Uterus (tissue), 4 donors: ENCODE data around the gene TMEM178A. TPM values are rescaled to one million over a fixed set of nuclear protein-coding genes. Genes with fewer than 3 reads are reported as not detected.

Source experiments
- DNase-seq, 2 donors: peaks; one replicate each; pipeline ENCODE4 v3.0.0-alpha.2; 2019 to 2020
- H3K27ac ChIP-seq, 2 donors: fragments of 200-600 bp; sonication (generic); 1 replicate in 1 of 2; 2 replicates in 1 of 2; pipeline ENCODE4 v1.5.1; 2016 to 2018
- H3K27me3 ChIP-seq, 2 donors: fragments of 200-600 bp; sonication (generic); one replicate each; pipeline ENCODE4 v1.5.1; 2018 to 2019; ENCODE audit warnings: control low read depth in 1 of 2
- H3K36me3 ChIP-seq, 2 donors: fragments of 200-600 bp; sonication (generic); one replicate each; pipeline ENCODE4 v1.5.1; 2019; ENCODE audit warnings: control low read depth in 1 of 2
- H3K4me1 ChIP-seq, 2 donors: fragments of 200-600 bp; sonication (generic); one replicate each; pipeline ENCODE4 v1.5.1; 2018 to 2019; ENCODE audit warnings: control low read depth in 1 of 2
- H3K4me3 ChIP-seq, 2 donors: fragments of 200-600 bp; sonication (generic); 1 replicate in 1 of 2; 2 replicates in 1 of 2; pipeline ENCODE4 v1.5.1; 2018 to 2019; ENCODE audit warnings: mild to moderate bottlenecking in 1 of 2
- H3K9me3 ChIP-seq, 2 donors: fragments of 200-600 bp; sonication (generic); one replicate each; pipeline ENCODE4 v1.5.1; 2019; ENCODE audit warnings: control low read depth in 1 of 2
- CTCF ChIP-seq, 4 experiments: fragments of 200-600 bp in 2 of 4; fragments of 450-650 bp in 2 of 4; sonication (generic) in 2 of 4; IDR thresholded peaks; one replicate each; pipeline ENCODE4 v1.5.1; 2016 to 2019; ENCODE audit warnings: antibody characterized with exemption in 4 of 4, mild to moderate bottlenecking in 2 of 4, moderate library complexity in 1 of 4
- POLR2A ChIP-seq, 2 donors: fragments of 450-650 bp; IDR thresholded peaks; one replicate each; pipeline ENCODE4 v1.6.1; 2016; ENCODE audit warnings: antibody characterized with exemption in 2 of 2, mild to moderate bottlenecking in 1 of 2, moderate library complexity in 1 of 2
- intact Hi-C: fragments of 100-400 bp; cut with DNase I; formaldehyde crosslinking; loops from one replicate; pipeline ENCODE4 v1.15.1; 2023; ENCODE audit warnings: low total_unique reads
- total RNA-seq, 4 donors: library from RNA; depleted of rRNA in 3 of 4; stranded (reverse); fragments of >200 nt in 3 of 4; gene quantifications; one replicate each; pipeline versions ENCODE4 v1.1.0 to v1.2.4, GENCODE V29; 2014 to 2023
- donor health status: DM: yes; HTN: yes; CAD: no.

TMEM178A gene
- total RNA-seq, 4 donors from 2014 or later = 3.1 to 3.9 TPM; not detected in 2

- no peaks in the 10 kb centered on the region for H3K9me3 ChIP-seq
- peaks cover 4 to 8% of the 10 kb centered on the region in 2 donors for H3K27me3 ChIP-seq
- no peak overlapping the region for H3K4me3 ChIP-seq
- H3K36me3 ChIP-seq = no peaks in the 10 kb centered on the region
- H3K27ac ChIP-seq = no peak overlapping the region
- no peaks in the 10 kb centered on the region for H3K4me1 ChIP-seq
- intact Hi-C loops = no loop called here
- TF ChIP-seq CTCF (IDR thresholded peaks at IDR 0.05) (no peak), POLR2A (IDR thresholded peaks at IDR 0.05) (no peak)
- no peak for DNase-seq
Measured at GRCh38 chr2:39667104-39667885, 1.6 kb downstream of the TMEM178A start.

- no peak overlapping the region for H3K4me3 ChIP-seq
- no peaks in the 10 kb centered on the region for H3K9me3 ChIP-seq
- intact Hi-C loops = no loop called here
- no peak overlapping the region for H3K27ac ChIP-seq
- TF ChIP-seq CTCF (IDR thresholded peaks at IDR 0.05) (no peak), POLR2A (IDR thresholded peaks at IDR 0.05) (no peak)
- peaks cover 4 to 8% of the 10 kb centered on the region in 2 donors for H3K27me3 ChIP-seq
- no peak for DNase-seq
- no peaks in the 10 kb centered on the region for H3K4me1 ChIP-seq
- H3K36me3 ChIP-seq = no peaks in the 10 kb centered on the region
Measured at GRCh38 chr2:39667886-39668276, 2.2 kb downstream of the TMEM178A start.

GRCh38 chr2:39668576-39669080 lies 2.9 kb downstream of the TMEM178A start:
- no peaks in the 10 kb centered on the region for H3K4me1 ChIP-seq
- no peak for DNase-seq
- no peak overlapping the region for H3K4me3 ChIP-seq
- H3K27ac ChIP-seq = no peak overlapping the region
- no peaks in the 10 kb centered on the region for H3K36me3 ChIP-seq
- H3K9me3 ChIP-seq = no peaks in the 10 kb centered on the region
- intact Hi-C loops = no loop called here
- peaks cover 4 to 8% of the 10 kb centered on the region in 2 donors for H3K27me3 ChIP-seq
- TF ChIP-seq POLR2A (IDR thresholded peaks at IDR 0.05) (no peak), CTCF (IDR thresholded peaks at IDR 0.05) (no peak)

GRCh38 chr2:39671604-39672003 lies 5.9 kb downstream of the TMEM178A start:
- Histone ChIP-seq H3K36me3 (no peaks in the 10 kb centered on the region), H3K9me3 (no peaks in the 10 kb centered on the region), H3K4me1 (no peaks in the 10 kb centered on the region), H3K4me3 (no peak overlapping the region), H3K27me3 (peaks cover 4 to 8% of the 10 kb centered on the region in 2 donors), H3K27ac (no peak overlapping the region)
- intact Hi-C loops = no loop called here
- TF ChIP-seq POLR2A (IDR thresholded peaks at IDR 0.05) (no peak), CTCF (IDR thresholded peaks at IDR 0.05) (no peak)
- DNase-seq = no peak

- DNase-seq = no peak
- intact Hi-C loops = no loop called here
- TF ChIP-seq POLR2A (IDR thresholded peaks at IDR 0.05) (no peak), CTCF (IDR thresholded peaks at IDR 0.05) (no peak)
- no peaks in the 10 kb centered on the region for H3K9me3 ChIP-seq
- no peak overlapping the region for H3K27ac ChIP-seq
- no peaks in the 10 kb centered on the region for H3K36me3 ChIP-seq
- H3K27me3 ChIP-seq = peaks cover 3 to 8% of the 10 kb centered on the region in 2 donors
- no peak overlapping the region for H3K4me3 ChIP-seq
- H3K4me1 ChIP-seq = no peaks in the 10 kb centered on the region
Measured at GRCh38 chr2:39673018-39673417, 7.3 kb downstream of the TMEM178A start.
